HG03103 (cell line): Measurements from ENCODE around the gene OR2V2.
"Not testable (repeated sequence)": the region's sequence is repeated elsewhere in the genome, so short reads cannot be mapped to it uniquely, and the experiment has no call there.

ENCODE experiments used
- ATAC-seq: cut with Tn5 transposase; IDR thresholded peaks from one replicate; pipeline ENCODE4 v1.9.1; 2021; ENCODE audit warnings: low read depth; ENCODE audit not compliant: unreplicated experiment

OR2V2 gene

DNA sequence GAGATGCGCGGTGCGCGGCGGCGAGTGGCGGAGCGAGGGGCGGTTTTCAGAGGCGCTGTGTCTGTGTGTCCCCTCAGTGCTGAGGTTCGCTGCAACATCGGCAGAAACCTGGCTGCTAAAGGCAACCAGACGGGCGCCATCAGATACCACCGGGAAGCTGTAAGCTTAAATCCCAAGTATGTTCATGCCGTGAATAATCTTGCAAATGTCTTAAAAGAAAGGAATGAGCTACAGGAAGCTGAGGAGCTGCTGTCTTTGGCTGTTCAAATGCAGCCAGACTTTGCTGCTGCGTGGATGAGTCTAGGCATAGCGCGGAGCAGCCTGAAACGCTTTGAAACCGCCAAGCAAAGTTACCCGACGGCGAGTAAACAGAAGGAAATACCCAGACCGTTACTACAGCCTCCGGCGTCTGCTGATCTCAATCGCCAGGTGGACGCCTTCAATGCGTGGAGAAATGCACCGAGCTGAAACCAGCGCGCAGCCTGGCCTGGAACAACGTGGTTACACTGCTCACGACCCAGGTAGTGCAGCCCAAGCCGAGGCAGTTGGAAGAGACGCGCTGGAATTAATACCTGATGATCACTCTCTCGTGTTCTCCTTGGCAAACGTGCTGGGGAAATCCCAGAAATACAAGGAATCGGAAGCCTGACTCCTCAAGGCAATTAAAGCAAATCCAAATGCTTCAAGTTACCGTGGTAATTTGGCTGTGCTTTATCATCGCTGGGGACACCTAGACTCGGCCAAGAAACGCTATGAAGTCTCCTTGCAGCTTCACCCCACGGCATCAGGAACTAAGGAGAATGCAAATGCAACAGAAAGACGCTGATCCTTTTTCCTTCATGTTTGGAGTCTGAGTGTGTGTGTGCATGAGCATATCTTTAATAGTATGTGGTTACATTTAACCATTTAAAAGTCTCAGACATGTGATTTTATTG is 32.3 kb upstream of the OR2V2 start:
- ATAC-seq: no peak

GRCh38 chr5:181118369-181118768 is 29.0 kb upstream of the OR2V2 start:
- ATAC-seq: no peak

DNA sequence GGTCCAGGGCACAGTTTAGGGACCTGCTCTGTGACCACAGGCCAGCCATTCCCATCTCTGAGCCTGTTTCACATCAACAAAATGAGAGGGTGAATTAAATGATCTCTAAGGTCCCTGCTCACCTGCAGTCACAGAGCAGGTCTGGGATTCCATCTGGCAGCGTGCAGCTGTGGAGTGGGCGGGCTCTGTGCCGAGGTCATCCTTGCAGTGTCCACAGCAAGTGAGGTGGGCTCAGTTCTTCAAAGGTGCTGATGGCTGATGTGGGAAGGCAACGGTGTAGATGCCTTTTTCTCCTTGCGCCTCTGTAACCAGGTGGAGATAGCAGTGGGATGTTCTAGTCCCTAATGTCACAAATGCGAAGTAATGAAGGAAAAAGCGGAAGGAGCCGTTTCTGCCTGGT is 28.3 kb upstream of the OR2V2 start:
- ATAC-seq: no peak

DNA sequence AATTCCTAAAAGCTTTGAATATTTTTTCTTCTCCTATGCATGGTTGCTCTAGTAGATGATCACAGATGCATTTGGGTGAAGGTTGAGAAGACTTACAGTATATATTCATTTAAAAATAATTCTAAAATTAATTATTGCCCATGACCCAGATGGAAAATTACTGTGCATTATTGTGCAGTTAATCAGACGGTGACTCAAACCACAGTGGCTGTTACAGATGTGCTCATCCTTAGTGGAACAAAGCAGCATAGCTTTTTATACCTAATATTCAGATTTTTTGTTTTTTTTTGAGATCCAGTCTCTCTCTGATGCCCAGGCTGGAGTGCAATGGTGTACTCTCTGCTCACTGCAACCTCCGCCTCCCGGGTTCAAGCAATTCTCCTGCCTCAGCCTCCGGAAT is 27.1 kb upstream of the OR2V2 start:
- ATAC-seq: no peak

DNA sequence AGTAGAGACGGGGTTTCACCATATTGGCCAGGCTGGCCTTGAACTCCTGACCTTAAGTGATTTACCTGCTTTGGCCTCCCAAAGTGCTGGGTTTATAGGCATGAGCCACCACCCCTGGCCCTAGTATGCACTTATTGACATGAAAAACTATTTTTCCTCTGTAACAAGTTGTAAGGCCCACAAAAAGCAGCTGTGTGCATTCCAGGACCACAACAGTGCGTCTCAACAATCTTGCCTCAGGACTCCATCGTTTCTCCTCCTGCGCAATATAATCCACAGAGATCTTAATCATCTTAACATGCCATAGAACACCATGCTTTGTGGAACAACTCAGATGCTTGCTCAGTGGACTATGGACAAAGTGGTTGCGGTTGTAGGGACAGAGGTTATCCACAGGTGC is 26.6 kb upstream of the OR2V2 start:
- no peak for ATAC-seq

DNA sequence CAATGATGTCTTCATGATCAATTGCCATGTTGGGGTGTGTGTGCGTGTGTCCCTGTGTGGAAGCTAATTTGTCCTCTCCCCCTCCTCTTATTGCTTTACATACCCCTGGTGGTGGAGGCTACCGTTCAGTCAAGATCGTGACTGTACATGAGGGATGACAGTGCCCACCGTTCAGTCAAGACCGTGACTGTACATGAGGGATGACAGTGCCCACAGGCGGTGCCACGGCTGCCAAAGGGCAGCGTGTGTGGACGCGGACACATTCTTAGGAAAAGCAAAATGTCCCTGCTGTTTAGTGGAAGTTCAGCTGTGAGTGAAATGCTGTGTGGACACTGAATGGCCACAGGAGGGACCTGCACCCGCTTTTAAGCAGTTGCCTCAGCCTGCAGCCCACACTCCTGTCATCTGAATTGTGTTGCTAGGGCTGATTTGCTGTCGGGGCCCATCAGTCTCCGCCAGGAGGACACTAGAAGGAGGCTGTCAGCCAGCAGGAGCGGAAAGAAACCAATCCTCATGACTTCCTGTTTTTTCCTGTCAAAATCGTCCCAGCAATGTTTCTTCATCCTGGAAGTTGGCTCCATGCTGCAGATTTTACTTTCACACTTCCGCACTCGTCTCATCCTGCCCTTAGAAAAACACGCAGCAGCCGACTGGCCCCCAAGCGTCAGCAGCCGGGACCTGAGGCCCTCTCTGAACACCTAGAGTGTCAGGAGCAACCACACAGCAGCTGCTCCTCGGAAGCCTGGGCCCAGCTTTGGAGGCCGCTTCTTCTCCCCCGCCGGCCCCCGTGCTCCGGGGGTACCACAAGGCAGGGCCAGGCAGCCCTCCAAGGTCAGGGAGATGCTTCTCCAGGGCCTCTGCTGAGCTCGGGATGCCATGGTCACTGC is 25.5 kb upstream of the OR2V2 start:
- no peak for ATAC-seq

GRCh38 chr5:181124526-181124925 is 22.9 kb upstream of the OR2V2 start:
- no peak for ATAC-seq

- no peak for ATAC-seq
These were observed 20.5 kb upstream of the OR2V2 start for GRCh38 chr5:181126841-181127240.

DNA sequence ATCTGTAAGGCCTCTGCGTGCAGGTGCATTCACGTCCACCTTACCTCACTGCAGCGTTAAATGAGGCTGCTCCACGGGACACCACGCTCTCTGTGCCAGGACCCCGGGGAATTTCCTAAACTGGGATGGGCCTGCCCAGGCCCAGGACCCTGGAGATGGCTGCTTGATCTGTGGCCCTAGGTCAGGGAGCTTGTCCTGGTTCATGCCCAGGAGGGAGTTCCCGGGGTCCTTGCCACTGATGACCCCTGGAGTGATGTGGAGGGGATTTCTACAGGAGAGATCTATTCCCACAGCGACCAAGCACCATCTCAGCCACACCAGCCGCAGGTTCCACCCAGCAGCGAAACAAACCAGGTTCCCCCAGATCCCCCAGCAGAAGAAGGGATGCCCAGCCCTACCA is 19.9 kb upstream of the OR2V2 start:
- no peak for ATAC-seq

DNA sequence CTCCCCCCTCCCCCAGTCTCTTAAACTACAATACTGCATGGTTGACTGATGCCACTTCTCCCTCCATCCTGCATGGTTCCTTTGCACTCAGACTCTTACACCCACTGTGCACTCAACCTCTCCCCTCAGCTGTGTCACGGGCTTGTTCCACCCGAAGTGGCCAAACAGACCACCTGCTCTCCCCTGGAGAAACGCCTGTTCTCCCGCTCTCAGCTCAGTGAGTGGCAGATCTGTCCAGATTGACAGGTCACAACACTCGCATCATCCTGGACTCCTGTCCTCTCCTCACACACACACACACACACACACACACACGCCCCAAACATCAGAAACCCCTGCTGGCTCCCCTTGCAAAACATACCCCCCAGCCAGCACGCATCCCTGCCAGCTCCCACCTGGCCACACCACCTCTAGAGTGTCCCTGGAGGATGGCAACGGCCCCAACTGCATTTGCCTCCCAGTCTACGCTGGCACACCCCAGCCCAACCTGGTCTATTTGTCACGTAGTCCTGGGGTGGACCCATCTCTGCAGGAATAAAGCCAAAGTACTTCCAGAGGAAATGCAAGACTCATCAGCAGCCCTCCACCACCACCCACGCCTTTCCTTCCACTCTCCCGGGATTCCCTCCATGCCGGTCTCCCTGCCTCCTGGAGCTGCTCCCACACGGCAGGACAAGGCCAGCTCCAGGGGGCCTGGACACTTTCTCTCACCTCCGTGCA is 19.3 kb upstream of the OR2V2 start:
- no peak for ATAC-seq

DNA sequence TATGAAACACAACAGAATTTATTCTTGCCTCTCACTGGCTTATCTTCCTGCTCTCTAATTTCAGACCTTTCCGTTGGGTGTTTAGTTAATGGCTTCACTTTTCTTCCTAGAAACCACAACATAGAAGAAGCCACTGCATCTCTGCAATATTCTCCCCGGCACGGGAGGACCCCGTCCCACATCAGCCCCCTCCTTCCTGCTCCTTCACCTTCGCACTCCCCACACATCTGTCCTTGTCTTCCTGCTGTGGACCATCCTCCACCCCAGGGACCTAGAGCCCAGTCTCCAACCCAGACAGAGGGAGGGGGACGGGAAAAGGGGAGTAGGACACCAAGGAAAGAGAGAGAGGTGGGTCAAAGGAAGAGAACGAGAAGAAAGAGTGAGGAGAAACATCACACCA is 17.8 kb upstream of the OR2V2 start:
- ATAC-seq: no peak

GRCh38 chr5:181130081-181130480 is 17.3 kb upstream of the OR2V2 start:
- not testable (repeated sequence) for ATAC-seq

- ATAC-seq: no peak
These were observed 16.4 kb upstream of the OR2V2 start, which contains the start of gene OR2V1 for GRCh38 chr5:181130832-181131496. Gene OR2V1 (minus strand): TSS chr5:181131169. CDS start chr5:181125304, 5,865 bp downstream.

DNA sequence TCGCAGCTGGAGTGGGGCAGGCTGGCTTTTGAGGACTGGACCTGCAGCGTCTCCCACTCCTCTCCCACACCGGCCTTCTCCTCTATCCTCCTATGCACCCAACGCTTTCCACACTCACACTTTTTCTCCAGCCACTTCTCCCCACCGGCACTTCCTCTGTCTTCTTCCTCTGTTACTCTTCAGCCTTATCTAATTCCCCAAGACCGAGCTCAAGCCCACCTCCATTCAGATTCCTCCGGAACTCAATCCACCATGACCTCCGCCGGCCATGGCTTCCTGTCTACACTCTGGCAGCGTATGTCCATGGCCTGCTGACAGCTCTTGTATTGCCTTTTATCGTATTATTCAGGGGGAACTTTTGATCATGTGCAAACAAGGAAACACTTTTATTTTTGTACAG is 15.9 kb upstream of the OR2V2 start:
- ATAC-seq: no peak

DNA sequence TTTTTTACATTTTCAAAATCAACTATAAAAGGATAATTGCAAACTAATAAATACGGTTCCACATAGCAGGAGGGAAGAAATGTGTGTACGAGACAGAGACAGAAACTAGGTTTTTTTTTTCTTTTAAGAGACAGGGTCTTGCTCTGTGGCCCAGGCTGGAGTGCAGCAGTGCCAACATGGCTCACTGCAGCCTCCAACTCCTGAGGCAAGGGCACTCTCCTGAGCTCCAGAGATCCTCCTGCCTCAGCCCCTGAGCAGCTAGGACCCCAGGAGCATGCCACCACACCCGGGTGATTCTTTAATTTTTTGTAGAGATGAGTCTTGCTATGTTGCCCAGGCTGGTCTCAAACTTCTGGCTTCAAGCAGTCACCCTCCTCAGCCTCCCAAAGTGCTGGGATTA is 14.3 kb upstream of the OR2V2 start:
- no peak for ATAC-seq

DNA sequence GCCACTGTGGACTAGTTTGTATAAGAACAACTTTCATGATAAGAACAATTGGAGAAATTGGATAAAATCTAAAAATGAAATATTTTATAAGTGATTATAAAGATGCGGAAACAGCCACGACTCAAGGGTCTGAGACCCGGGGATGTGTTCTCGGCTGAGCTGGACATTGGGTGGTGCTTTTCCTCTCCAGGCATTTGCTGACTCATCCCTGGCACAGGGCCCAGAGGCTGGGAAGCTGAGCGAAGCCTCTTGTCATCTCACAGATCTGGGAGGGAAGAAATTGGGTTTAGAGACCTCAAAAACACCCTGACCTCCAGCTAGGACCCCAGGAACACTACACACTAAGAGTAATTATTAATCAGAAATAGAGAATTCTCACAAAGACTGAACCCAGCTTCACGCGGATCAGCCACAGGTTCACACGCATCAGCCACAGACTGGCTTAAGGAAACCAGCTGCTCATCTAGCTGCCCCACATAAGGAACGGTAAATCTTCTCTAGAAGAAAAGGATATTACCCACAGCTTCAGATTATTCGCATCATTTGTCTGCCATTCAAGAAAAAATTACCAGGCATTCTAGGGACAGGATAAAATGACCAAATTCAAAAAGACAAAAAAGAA is 13.7 kb upstream of the OR2V2 start:
- ATAC-seq: no peak

DNA sequence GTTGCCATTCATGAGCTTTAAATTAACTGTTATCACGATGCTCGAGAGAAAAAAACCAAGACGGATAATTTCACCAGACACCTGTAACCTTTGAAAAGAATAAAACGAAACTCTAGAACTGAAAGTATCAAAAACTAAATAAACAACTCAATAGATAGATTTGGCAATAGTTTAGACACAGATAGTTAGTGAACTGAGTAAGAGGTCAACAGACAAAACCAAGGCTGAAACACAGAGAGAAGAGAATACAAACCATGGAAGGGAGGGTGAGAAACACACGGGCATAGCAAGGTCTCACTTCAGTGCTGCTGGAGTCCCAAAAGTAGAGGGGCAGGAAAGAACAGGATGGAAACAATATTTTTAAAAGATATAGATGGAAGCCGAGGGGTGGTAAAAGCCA is 13.1 kb upstream of the OR2V2 start:
- ATAC-seq: no peak

GRCh38 chr5:181136361-181136955 is 10.9 kb upstream of the OR2V2 start:
- no peak for ATAC-seq

DNA sequence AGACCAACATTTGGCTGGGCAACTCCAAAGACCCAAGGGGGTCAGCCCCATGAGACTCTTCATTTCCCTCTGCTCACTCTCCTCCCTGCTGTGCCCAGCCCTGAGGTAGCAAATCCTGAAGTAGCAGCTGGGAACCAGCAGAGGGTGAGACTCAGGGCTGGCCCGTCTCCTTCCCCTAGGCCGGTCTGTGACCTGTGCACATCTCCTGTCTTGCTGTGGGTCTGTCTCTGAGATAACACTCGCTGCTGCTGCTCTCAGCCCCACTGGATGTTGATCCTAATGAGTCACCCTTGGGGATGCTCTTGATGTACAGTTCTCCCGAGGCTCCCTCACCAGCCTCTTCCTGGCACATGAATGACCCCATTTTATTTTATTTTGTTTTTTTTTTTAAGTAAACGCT is 9.1 kb upstream of the OR2V2 start:
- no peak for ATAC-seq
